Esophagus muscularis mucosa (tissue), 3 donors: Measurements from ENCODE around the gene ARRB2.

Experiments
- CTCF ChIP-seq, 3 experiments: fragments of 200-600 bp in 2 of 3; fragments of 450-650 bp in 1 of 3; sonication (generic) in 2 of 3; IDR thresholded peaks; one replicate each; pipeline ENCODE4 v1.5.1; 2017 to 2019; ENCODE audit warnings: antibody characterized with exemption in 3 of 3, mild to moderate bottlenecking in 2 of 3, moderate library complexity in 1 of 3
- POLR2A ChIP-seq: fragments of 450-650 bp; IDR thresholded peaks from one replicate; pipeline ENCODE4 v1.6.1; 2017; ENCODE audit warnings: antibody characterized with exemption, moderate library complexity, mild to moderate bottlenecking, low read depth

- TF ChIP-seq CTCF (IDR thresholded peaks at IDR 0.05) (no peak), POLR2A (no peak)
Observed at GRCh38 chr17:4675791-4676190, 34.6 kb upstream of the ARRB2 start.
